GM19395 (cell line): Measurements from ENCODE around the gene CD151.

Experiments used
- ATAC-seq: cut with Tn5 transposase; IDR thresholded peaks from one replicate; pipeline ENCODE4 v1.9.1; 2021; ENCODE audit warnings: mild to moderate bottlenecking, moderate library complexity; ENCODE audit not compliant: unreplicated experiment

The CD151 gene

GRCh38 chr11:796565-797295 lies 36.0 kb upstream of the CD151 start:
- ATAC-seq: no peak

DNA sequence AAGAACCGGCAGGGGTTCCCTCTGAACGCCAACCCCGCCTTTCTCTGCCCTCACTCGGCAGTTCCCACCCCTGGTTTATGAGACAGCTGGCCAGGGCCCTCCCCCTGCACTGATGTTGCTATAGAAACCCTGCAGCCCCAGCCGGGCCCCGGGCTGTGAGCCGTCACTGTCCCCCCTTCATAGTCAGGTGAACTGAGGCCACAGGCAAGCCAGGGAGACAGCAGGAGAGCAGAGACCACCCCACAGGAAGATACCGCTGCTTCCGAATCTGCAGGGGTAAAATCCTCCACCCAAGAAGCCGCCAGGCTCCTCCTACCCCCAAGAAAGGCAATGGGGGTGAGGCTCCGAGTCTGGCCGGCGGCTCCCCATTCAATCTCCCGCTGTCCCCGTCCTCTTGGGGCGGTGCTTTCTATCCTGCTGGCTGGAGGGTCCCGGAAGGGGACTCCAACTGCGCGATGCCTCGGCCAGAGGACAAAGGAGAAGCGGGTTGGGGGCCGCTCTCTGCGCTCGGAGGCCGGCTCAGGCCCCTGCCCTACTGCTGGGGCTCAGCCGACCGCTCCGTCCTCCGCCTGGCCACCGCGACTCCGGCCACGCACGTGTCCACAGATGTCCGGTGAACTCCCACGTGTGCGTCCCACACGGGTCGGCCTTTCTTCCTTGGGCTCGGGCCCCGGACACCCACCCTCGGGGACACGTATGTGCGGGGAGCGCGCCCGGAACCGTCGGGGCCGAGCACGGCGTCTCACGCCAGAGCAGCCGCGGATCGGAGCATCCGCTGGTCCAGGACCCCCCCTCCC lies 35.3 kb upstream of the CD151 start:
- ATAC-seq: peak; percentile 45

- peak; percentile 56 for ATAC-seq
Measured at GRCh38 chr11:798093-798713, 34.5 kb upstream of the CD151 start, which contains the start of gene SLC25A22. TSS of gene SLC25A22 (minus strand) at chr11:798281. CDS start at chr11:795006, 3,275 bp downstream.

DNA sequence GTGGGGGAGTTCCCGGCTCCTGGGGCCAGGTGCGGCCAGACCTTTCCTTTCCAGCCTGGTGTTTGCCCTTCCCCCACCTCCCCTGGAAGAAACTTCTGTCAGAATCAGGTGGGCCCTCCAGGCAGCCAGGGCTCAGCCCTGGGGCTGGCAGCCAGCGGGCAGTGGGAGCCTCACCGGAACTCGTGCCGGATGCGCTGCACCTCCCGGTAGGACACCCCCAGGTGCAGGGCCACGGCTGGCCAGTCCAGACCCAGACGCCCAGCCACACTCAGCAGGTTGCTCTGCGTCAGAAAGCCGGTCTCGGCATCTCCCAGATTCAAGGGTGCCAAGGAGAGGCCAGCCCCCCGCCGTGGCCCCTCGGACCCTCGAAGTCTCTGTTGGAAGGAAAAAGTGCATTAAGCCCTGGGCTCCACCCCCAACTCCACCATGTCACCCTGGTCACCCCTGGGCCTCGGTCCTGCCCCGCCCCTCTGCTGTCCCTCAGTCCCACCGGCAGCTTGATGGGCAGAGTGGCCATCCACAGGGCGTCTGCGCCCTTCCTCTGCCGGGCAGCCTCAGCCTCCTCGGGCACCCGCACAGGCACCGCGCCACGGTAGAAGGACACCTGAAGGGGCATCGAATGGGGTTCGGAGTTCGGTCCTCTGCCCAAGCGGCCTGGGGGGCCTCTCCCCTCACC lies 33.0 kb upstream of the CD151 start:
- ATAC-seq: no peak

GRCh38 chr11:800473-800872 lies 32.3 kb upstream of the CD151 start:
- ATAC-seq: no peak

DNA sequence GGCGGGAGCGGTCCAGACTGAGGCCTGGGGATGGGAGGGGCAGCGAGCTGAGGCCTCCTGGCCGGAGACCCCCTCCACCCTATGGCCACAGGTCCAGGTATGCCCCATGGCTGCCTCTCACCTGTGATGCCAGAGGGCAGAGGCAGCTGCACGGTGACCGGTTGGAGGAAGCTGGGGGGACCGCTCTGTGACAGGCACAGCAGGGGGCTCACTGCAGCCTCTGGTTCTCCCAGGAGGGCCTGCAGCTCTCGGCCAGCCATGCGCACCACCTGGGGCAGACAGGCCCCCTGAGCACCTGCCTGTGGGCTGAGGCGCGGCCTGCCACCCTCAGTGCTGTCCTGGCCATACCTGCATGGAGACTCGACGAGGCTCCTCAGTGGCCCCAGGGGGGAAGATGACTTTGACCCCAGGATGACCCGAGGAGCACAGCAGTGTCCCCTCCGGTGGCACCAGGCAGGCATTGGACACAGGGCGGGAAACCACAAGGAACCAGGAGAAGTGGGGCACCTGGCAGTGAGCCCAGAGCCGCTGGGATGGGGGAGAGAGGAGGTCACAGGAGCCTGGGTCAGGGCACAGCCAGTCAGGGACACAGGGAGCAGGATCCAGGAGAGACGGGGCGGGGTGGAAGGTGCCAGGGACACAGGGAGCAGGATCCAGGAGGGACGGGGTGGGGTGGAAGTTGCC lies 31.5 kb upstream of the CD151 start:
- ATAC-seq: no peak

DNA sequence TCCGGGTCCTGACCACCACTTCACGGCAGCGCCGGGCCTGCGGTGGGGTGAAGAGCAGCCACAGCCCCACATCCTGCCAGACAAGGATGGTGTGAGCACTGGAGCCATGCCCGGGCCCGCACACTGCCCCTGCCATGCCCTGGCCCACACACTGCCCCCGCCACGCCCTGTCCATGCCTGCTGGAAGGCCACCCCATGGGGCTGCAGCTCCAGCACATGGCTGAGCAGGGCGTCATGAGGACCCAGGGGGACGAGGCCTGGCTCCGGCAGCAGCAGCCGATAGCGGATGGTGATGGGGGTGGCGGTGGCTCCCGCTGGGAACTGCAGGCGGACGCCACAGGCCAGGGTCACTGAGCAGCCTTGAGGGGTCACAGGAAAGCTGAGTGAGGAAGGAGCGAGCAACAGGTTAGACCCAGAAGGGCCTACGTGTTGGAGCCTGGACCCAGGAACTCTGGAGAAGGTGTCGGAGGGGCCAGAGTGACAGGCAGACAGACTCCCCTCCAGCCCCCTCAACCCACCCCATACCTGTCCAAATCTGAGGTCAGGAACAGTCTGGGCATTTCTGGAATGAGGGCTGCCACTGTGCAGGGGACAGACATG lies 30.6 kb upstream of the CD151 start:
- ATAC-seq: no peak

DNA sequence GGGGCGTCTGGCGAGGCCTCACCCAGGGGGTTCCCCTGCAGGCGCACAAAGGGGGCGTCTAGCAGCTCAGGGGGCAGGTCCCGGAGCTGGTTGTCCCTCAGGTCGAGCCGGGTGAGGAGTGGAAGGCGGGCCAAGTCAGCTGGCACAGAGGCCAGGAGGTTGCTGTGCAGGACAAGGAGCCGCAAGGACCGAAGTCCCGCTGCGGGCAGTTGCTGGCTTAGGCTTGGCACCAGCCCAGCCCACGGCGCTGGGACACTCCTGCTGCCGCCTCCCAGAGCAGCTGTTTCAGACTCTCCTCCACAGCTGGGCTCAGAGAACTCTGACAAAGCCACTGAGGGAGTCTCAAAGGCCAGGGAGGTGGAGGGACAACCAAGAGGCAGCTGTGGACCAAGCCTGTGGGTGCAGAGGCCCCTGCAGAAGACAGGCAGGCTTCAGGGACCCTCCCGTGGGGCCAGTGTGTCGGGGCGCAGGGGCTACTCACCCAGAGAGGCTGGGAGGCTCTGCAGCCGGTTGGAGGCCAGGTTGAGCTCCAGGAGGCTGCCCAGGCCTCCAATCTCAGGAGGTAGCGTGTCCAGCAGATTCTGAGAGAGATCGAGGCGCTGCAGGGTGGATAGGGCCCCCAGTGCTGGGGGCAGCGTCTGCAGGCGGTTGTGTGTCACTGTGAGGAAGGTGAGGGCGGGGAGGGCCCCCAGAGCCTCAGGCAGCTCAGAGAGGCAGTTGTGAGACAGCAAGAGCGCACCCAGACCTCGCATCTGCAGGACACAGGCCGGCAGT lies 29.9 kb upstream of the CD151 start:
- no peak for ATAC-seq

DNA sequence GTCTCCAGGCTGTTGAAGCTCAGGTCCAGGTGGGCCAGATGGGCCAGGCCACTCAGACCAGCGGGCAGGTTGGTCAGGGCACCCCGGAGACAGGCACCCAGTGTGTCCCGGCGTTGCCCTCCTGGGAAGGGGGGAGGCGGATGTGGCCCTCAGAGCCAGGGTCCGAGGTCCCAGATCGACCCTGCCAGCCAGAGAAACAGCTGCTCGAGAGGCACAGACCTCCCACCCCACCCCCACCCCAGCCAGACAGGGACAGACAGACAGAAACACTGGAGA lies 29.3 kb upstream of the CD151 start:
- ATAC-seq: no peak

DNA sequence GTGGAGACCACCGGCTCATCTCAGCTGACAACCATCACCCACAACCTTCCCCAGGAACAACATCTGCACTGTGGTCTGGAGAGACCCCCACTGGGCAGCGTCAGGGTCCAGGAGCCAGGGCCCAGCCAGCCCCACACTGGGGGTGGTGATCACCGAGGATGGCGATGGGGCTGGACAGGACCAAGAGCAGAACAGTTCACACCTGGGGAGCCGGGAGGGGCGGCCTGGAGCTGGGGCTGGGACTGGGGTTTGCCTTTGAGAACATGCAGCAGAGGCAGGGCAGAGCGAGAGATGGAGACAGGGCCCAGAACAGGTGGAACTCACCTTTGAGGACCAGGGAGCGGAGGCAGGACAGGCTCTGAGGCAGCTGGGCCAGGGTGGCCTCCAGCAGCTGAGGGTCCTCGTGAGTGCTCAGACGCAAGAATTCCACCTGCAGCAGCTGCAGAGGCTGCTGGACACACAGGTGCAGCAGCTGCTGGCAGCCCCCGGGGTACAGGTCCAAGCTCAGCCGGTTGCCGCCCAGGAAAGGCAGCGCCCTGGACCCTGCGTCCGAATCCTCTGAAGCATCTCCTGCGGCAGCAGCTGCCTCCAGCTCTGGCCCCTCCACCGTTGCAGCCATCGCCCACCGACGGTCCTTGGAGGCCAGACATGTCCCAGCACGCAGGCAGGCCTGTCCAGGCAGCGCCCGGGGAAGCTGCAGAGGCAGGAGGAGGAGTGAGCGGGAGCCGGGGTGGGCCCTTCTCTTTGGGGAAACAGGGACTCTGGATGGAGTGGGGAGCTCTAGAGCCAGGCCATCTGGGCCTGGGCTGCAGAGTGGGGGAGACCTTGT lies 28.8 kb upstream of the CD151 start:
- no peak for ATAC-seq

GRCh38 chr11:804599-804964 lies 28.2 kb upstream of the CD151 start:
- ATAC-seq: no peak

GRCh38 chr11:808427-809286 lies 24.1 kb upstream of the CD151 start:
- ATAC-seq: no peak

DNA sequence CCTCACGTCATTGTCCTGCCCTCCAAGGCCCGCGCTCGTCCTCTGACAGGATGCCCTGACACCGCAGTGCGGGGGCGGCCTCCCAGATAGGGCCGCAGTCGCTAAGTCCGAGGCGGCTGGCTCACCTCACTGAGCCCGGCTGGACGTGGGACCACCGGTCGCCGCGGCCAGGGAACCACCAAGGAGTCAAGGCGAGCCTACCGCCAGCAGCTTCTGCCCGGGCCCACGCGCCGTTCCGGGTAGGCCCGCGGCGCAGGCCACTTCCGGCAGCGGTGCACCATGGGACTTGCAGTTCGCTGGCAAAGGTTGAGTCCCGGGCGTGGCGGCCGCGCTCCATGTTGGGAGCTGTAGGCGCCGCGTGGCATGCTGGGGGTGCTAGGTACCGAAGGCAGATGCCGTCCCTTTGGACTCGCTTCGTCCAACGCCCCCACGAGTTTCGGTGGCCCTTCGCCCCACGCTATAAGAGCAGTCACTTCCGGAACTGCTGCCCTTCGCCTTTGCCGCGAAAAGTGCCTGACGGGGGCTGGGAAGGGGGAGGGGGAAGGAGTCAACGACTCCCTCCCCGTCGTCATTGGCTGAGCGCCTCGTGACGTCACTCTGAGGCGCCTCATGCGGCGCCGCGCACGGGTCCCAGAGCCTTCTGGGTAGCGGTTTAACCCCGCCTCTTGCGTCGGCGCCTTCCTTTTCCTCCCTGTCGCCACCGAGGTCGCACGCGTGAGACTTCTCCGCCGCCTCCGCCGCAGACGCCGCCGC lies 23.3 kb upstream of the CD151 start, which contains the start of gene RPLP2:
RPLP2 (plus strand) TSS at position 681 of the 753 bp plus-strand sequence. CDS start 268 bp downstream, outside the sequence.
- ATAC-seq: peak; percentile 68

DNA sequence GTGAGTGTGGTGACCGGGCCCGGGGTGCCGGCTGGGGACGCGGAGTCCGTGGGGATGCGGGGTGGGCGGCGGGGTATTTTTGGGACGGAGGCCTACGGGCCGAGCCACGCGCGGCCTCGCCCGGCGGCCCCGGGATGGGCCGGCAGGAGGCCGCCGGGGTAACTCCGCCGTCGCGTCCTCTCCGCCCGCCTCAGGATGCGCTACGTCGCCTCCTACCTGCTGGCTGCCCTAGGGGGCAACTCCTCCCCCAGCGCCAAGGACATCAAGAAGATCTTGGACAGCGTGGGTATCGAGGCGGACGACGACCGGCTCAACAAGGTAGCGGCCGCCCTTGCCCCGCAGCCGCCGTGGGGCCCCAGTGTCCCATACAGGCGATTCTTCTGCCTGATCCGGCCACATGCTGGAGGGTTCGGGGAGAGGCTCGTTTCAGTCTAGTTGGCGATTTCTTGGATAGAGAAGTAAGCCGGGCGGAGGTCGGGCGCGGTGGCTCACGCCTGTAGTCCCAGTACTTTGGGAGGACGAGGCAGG lies 22.6 kb upstream of the CD151 start:
- ATAC-seq: peak; percentile 4

GRCh38 chr11:811446-812245 lies 21.1 kb upstream of the CD151 start:
- no peak for ATAC-seq

GRCh38 chr11:812390-812789 lies 20.4 kb upstream of the CD151 start:
- no peak for ATAC-seq
